ENCODE measurements around the gene CD99L2.

The CD99L2 gene

DNA sequence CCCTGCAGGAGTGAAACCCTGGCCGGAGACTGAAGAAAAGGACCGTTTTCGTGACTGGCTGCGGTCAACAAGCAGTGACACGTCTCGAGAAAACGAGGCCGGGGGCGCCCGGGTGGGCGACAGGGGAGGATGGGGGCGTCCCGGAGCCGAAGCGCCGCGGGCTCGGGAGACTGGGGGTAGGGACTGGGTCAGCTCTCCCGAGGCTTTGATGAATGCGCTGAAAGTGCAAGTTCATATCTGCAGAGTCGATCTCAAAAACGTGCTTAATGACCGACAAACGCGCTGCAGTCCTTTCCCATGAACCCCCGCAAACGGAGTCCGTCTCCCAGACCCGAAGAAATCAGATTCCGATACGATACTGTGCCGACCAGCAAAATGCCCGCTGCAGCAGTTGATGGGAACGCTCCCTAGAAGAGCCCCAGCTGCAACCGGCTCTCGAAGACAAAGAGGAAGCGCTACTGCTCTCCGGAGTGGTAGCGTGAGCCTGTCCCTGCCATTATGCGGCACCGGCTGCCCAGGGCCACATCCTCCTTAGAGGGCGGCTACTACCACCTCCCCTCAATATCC lies 806 bp upstream of the CD99L2 start:
- Histone ChIP-seq H3K36me3 (ENCODE audit: low read depth) (no peaks in the 10 kb centered on the region), H3K27ac (ENCODE audit: poor library complexity, severe bottlenecking) (no peak overlapping the region), H3K4me3 (ENCODE audit: severe bottlenecking) (peak overlapping the region; percentile 95), H3K27me3 (ENCODE audit: insufficient read depth, poor library complexity, severe bottlenecking) (no peaks in the 10 kb centered on the region), H3K9me3 (ENCODE audit: severe bottlenecking) (no peaks in the 10 kb centered on the region), H3K4me1 (ENCODE audit: insufficient read depth, poor library complexity, severe bottlenecking) (no peaks in the 10 kb centered on the region)
- DNase-seq (ENCODE audit: low spot score) (no peak), ATAC-seq (ENCODE audit: low read depth) (peak; percentile 24; the same call in 2 of the 3 replicates)
- TF ChIP-seq, protein P1, sequence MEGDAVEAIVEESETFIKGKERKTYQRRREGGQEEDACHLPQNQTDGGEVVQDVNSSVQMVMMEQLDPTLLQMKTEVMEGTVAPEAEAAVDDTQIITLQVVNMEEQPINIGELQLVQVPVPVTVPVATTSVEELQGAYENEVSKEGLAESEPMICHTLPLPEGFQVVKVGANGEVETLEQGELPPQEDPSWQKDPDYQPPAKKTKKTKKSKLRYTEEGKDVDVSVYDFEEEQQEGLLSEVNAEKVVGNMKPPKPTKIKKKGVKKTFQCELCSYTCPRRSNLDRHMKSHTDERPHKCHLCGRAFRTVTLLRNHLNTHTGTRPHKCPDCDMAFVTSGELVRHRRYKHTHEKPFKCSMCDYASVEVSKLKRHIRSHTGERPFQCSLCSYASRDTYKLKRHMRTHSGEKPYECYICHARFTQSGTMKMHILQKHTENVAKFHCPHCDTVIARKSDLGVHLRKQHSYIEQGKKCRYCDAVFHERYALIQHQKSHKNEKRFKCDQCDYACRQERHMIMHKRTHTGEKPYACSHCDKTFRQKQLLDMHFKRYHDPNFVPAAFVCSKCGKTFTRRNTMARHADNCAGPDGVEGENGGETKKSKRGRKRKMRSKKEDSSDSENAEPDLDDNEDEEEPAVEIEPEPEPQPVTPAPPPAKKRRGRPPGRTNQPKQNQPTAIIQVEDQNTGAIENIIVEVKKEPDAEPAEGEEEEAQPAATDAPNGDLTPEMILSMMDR (IDR thresholded peaks at IDR 0.05; ENCODE audit: poor library complexity, severe bottlenecking) = no peak

DNA sequence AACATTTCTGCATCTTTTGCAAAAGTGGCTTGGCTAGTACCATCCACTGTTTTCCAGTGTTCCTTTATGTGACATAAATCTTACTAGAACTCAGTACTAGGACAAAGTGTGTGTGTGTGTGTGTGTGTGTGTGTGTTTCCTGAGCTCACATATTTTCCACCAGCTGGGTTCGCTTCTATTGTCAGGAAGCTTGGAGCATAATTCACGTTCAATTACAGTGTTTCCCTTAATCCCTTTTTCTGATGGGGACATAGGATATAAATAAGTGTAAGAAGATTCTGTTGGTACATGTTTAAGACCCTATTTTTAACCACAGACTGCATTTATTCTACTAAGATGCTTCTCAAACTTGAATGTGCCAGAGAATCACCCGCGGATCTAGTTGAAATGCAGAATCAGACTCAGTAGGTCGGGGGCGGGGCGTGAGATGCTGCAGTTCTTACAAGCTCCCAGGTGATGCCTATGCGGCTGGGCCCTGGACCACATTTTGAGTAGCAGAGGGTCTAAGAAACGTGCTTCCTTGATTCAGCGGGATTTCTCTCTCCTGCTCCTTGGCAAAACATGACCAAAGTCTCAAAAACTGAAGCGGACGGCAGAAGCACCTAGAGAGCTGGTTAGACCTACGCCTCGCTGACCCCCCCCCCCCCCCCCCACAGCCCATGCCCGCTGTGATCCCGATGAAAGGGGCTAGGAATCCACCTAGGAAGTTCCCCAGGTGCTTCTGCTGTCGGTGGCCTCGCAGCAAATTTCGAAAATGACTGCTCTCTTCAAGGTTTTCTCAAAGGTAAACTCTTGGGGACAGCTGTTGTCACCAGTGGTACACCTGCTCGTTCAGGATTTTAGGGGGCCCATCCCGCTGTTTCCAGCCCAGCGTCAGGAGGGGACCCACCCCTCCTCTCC lies 797 bp downstream of the CD99L2 start:
- no peaks in the 10 kb centered on the region for H3K4me1 ChIP-seq (ENCODE audit: insufficient read depth, poor library complexity, severe bottlenecking)
- H3K9me3 ChIP-seq (ENCODE audit: severe bottlenecking) = no peaks in the 10 kb centered on the region
- DNase-seq (ENCODE audit: low spot score) (no peak), ATAC-seq (ENCODE audit: low read depth) (no peak)
- no peak overlapping the region for H3K27ac ChIP-seq (ENCODE audit: poor library complexity, severe bottlenecking)
- no peaks in the 10 kb centered on the region for H3K36me3 ChIP-seq (ENCODE audit: low read depth)
- H3K27me3 ChIP-seq (ENCODE audit: insufficient read depth, poor library complexity, severe bottlenecking) = no peaks in the 10 kb centered on the region
- TF ChIP-seq, protein P1 (IDR thresholded peaks at IDR 0.05; ENCODE audit: poor library complexity, severe bottlenecking) = no peak
- peak overlapping the region; percentile 95 for H3K4me3 ChIP-seq (ENCODE audit: severe bottlenecking)

- DNase-seq (ENCODE audit: low spot score) (no peak), ATAC-seq (ENCODE audit: low read depth) (no peak)
- TF ChIP-seq, protein P1 (IDR thresholded peaks at IDR 0.05; ENCODE audit: poor library complexity, severe bottlenecking) = no peak
- no peak overlapping the region for H3K4me3 ChIP-seq (ENCODE audit: severe bottlenecking)
- H3K4me1 ChIP-seq (ENCODE audit: insufficient read depth, poor library complexity, severe bottlenecking) = no peaks in the 10 kb centered on the region
- no peaks in the 10 kb centered on the region for H3K27me3 ChIP-seq (ENCODE audit: insufficient read depth, poor library complexity, severe bottlenecking)
- no peaks in the 10 kb centered on the region for H3K9me3 ChIP-seq (ENCODE audit: severe bottlenecking)
- H3K27ac ChIP-seq (ENCODE audit: poor library complexity, severe bottlenecking) = no peak overlapping the region
- H3K36me3 ChIP-seq (ENCODE audit: low read depth) = no peaks in the 10 kb centered on the region
These were observed 1.8 kb downstream of the CD99L2 start for GRCh38 chrX:150896632-150897031.

- no peaks in the 10 kb centered on the region for H3K4me1 ChIP-seq (ENCODE audit: insufficient read depth, poor library complexity, severe bottlenecking)
- H3K4me3 ChIP-seq (ENCODE audit: severe bottlenecking) = no peak overlapping the region
- DNase-seq (ENCODE audit: low spot score) (no peak), ATAC-seq (ENCODE audit: low read depth) (no peak)
- H3K9me3 ChIP-seq (ENCODE audit: severe bottlenecking) = no peaks in the 10 kb centered on the region
- TF ChIP-seq, protein P1 (IDR thresholded peaks at IDR 0.05; ENCODE audit: poor library complexity, severe bottlenecking) = no peak
- no peak overlapping the region for H3K27ac ChIP-seq (ENCODE audit: poor library complexity, severe bottlenecking)
- no peaks in the 10 kb centered on the region for H3K36me3 ChIP-seq (ENCODE audit: low read depth)
- H3K27me3 ChIP-seq (ENCODE audit: insufficient read depth, poor library complexity, severe bottlenecking) = no peaks in the 10 kb centered on the region
These were observed 4.5 kb downstream of the CD99L2 start for GRCh38 chrX:150893936-150894335.

GRCh38 chrX:150889131-150889530 lies 9.3 kb downstream of the CD99L2 start:
- Histone ChIP-seq H3K27me3 (ENCODE audit: insufficient read depth, poor library complexity, severe bottlenecking) (no peaks in the 10 kb centered on the region), H3K4me3 (ENCODE audit: severe bottlenecking) (no peak overlapping the region), H3K36me3 (ENCODE audit: low read depth) (no peaks in the 10 kb centered on the region), H3K4me1 (ENCODE audit: insufficient read depth, poor library complexity, severe bottlenecking) (peaks cover 4% of the 10 kb centered on the region), H3K27ac (ENCODE audit: poor library complexity, severe bottlenecking) (no peak overlapping the region), H3K9me3 (ENCODE audit: severe bottlenecking) (no peaks in the 10 kb centered on the region)
- ATAC-seq (ENCODE audit: low read depth) (no peak), DNase-seq (ENCODE audit: low spot score) (no peak)
- TF ChIP-seq, protein P1 (IDR thresholded peaks at IDR 0.05; ENCODE audit: poor library complexity, severe bottlenecking) = no peak
